Erythroblast (primary cell): Measurements from ENCODE around the gene WDR31.

ENCODE experiments used
- GATA1 ChIP-seq: IDR thresholded peaks from 2 replicates; pipeline ENCODE4 v1.6.1; 2011; ENCODE audit warnings: low read depth, mild to moderate bottlenecking, control low read depth, low read length, moderate library complexity
- POLR2A ChIP-seq: IDR thresholded peaks from 2 replicates; pipeline ENCODE4 v1.6.1; 2011; ENCODE audit warnings: mild to moderate bottlenecking, low read length

GRCh38 chr9:113350937-113351336 lies 10.9 kb upstream of the WDR31 start:
- no peak for TF ChIP-seq POLR2A
- no peak for TF ChIP-seq GATA1
